Aorta (tissue), 5 donors: ENCODE data around the gene CPT1C. TPM values are rescaled to one million over a fixed set of nuclear protein-coding genes. Genes with fewer than 3 reads are reported as not detected.
A peak's percentile ranks its signal among the peaks of the same experiment; 100 is the strongest.

Experiments used
- ATAC-seq: fragments of 200-7000 bp; cut with Tn5 transposase; one replicate; pipeline ENCODE4 v1.9.1; 2022; ENCODE audit warnings: moderate library complexity; ENCODE audit not compliant: low FRiP score
- DNase-seq, 2 donors: peaks; one replicate each; pipeline ENCODE4 v3.0.0-alpha.2; 2020
- H3K27ac ChIP-seq, 2 donors: one replicate each; pipeline ENCODE4 v1.5.1; 2013; ENCODE audit warnings: low read length in 2 of 2, mild to moderate bottlenecking in 2 of 2, moderate library complexity in 2 of 2, control low read depth in 1 of 2, inconsistent platforms in 1 of 2, low read depth in 1 of 2
- H3K27me3 ChIP-seq, 2 donors: one replicate each; pipeline ENCODE4 v1.6.1; 2013; ENCODE audit warnings: control low read depth in 1 of 2, low read length in 1 of 2, mild to moderate bottlenecking in 1 of 2, moderate library complexity in 1 of 2; ENCODE audit not compliant: insufficient read depth in 2 of 2, control insufficient read depth in 1 of 2
- H3K36me3 ChIP-seq, 2 donors: one replicate each; pipeline ENCODE4 v1.6.1; 2013; ENCODE audit warnings: control low read depth in 1 of 2, low read length in 1 of 2, mild to moderate bottlenecking in 1 of 2; ENCODE audit not compliant: insufficient read depth in 2 of 2, control insufficient read depth in 1 of 2
- H3K4me1 ChIP-seq, 2 donors: one replicate each; pipeline ENCODE4 v1.6.1; 2013; ENCODE audit warnings: low read length in 2 of 2, control low read depth in 1 of 2, mild to moderate bottlenecking in 1 of 2, moderate library complexity in 1 of 2; ENCODE audit not compliant: insufficient read depth in 2 of 2, control insufficient read depth in 1 of 2
- H3K4me3 ChIP-seq, 2 donors: one replicate each; pipeline ENCODE4 v1.5.1; 2013; ENCODE audit warnings: low read length in 2 of 2, control low read depth in 1 of 2, mild to moderate bottlenecking in 1 of 2
- H3K9me3 ChIP-seq: one replicate; pipeline ENCODE4 v1.6.1; 2013; ENCODE audit warnings: mild to moderate bottlenecking, low read length; ENCODE audit not compliant: control insufficient read depth
- WGBS, 2 donors: extraction: QIAGEN DNeasy Blood & Tissue Kit; methylation state at CpG; one replicate each; pipeline ENCODE4 v1.1.7; 2013; 5-methylcytosine and 5-hydroxymethylcytosine counted together
- intact Hi-C, 2 donors: fragments of 100-400 bp; cut with DNase I; formaldehyde crosslinking; loops; one replicate each; pipeline versions ENCODE4 v1.14.2 to v1.15.0; 2022
- polyA plus RNA-seq, 2 donors: library from polyadenylated mRNA; stranded (reverse); fragments of 200-250 nt; gene quantifications; one replicate each; pipeline ENCODE4 v1.2.3, GENCODE V29; 2013
- total RNA-seq, 2 donors: library from RNA; stranded (reverse); fragmentation: NEBNext Ultra II Directional; extraction: Animal tissue kit (Norgen Biotek cat#: 25700); gene quantifications; one replicate each; pipeline ENCODE4 v1.2.1, GENCODE V29; 2021
- donor health status: healthy with polysubstance abuse.
- donor health status: Bipolar disorder and iron deficiency.
- donor health status: DM: no; HTN: no; CAD: no.
- donor health status: DM: no; HTN: no; CAD: no.
- donor health status: DM: yes; HTN: yes; CAD: no.

Gene CPT1C
- total and polyA plus RNA-seq, 4 donors: 1.9 to 24.4 (median 6.1) TPM

- Histone ChIP-seq H3K4me3 (no peak overlapping the region), H3K27ac (no peak overlapping the region), H3K9me3 (no peaks in the 10 kb centered on the region), H3K4me1 (no peaks in the 10 kb centered on the region), H3K27me3 (no peaks in the 10 kb centered on the region), H3K36me3 (no peaks in the 10 kb centered on the region)
- ATAC-seq (no peak), DNase-seq (no peak)
- intact Hi-C loops: no loop called here
- WGBS, 2 donors: 49 to 58% methylated on average over 38 to 40 of the region's 40 CpGs
Measured at GRCh38 chr19:49701271-49701786, 10.4 kb downstream of the CPT1C start.

GRCh38 chr19:49704888-49705642, 14.1 kb downstream of the CPT1C start:
- H3K36me3 ChIP-seq: no peaks in the 10 kb centered on the region
- no peaks in the 10 kb centered on the region for H3K9me3 ChIP-seq
- ATAC-seq (no peak), DNase-seq (no peak)
- no peaks in the 10 kb centered on the region for H3K27me3 ChIP-seq
- H3K4me3 ChIP-seq: no peak overlapping the region
- 80 to 83% methylated on average over 22 of the region's 22 CpGs for WGBS, 2 donors
- H3K27ac ChIP-seq: no peak overlapping the region
- H3K4me1 ChIP-seq: no peaks in the 10 kb centered on the region
- intact Hi-C loops: no loop called here

GRCh38 chr19:49705919-49706318, 15.0 kb downstream of the CPT1C start:
- no peaks in the 10 kb centered on the region for H3K27me3 ChIP-seq
- WGBS, 2 donors: 91 to 93% methylated on average over 16 of the region's 16 CpGs
- ATAC-seq (peak; percentile 40), DNase-seq (no peak)
- no peak overlapping the region for H3K4me3 ChIP-seq
- no peak overlapping the region for H3K27ac ChIP-seq
- H3K4me1 ChIP-seq: no peaks in the 10 kb centered on the region
- intact Hi-C loops: no loop called here
- no peaks in the 10 kb centered on the region for H3K9me3 ChIP-seq
- no peaks in the 10 kb centered on the region for H3K36me3 ChIP-seq

GRCh38 chr19:49710372-49710951, 19.5 kb downstream of the CPT1C start:
- WGBS, 2 donors: 92 to 93% methylated on average over 20 of the region's 20 CpGs
- ATAC-seq: no peak

DNA sequence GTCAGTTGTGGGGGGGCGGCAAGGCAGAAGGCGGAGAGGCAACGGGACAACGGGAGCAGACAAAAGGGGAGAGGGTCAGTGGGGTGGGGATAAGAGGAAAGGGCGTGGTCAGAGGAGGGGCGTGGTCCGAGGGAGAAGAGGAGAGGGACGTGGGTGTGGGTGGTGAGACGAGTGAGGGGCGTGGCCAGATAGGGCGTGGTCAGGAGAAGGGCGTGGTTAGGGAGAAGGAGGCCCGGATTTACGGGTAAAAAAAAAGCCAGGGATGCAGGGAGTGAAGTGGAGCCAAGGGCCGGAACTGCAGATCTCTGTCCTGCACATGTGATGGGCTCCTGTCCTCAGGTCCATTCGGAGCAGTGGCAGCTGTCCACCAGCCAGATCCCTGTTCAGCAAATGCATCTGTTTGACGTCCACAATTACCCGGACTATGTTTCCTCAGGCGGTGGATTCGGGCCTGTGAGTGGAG, 21.5 kb downstream of the CPT1C start:
- ATAC-seq: no peak
- H3K27ac ChIP-seq: no peak overlapping the region
- WGBS, 2 donors: 70 to 72% methylated on average over 20 of the region's 20 CpGs
- intact Hi-C loops: no loop called here
- H3K27me3 ChIP-seq: no peaks in the 10 kb centered on the region
- H3K4me3 ChIP-seq: no peak overlapping the region
- no peaks in the 10 kb centered on the region for H3K4me1 ChIP-seq
- no peaks in the 10 kb centered on the region for H3K9me3 ChIP-seq
- H3K36me3 ChIP-seq: no peaks in the 10 kb centered on the region
- DNase-seq: no peak

More at GRCh38 chr19:49710372-49710951, 19.5 kb downstream of the CPT1C start:
- Histone ChIP-seq H3K36me3 (no peaks in the 10 kb centered on the region), H3K4me1 (no peaks in the 10 kb centered on the region), H3K4me3 (no peak overlapping the region), H3K9me3 (no peaks in the 10 kb centered on the region), H3K27me3 (no peaks in the 10 kb centered on the region), H3K27ac (no peak overlapping the region)
- DNase-seq: no peak
- intact Hi-C loops: no loop called here

DNA sequence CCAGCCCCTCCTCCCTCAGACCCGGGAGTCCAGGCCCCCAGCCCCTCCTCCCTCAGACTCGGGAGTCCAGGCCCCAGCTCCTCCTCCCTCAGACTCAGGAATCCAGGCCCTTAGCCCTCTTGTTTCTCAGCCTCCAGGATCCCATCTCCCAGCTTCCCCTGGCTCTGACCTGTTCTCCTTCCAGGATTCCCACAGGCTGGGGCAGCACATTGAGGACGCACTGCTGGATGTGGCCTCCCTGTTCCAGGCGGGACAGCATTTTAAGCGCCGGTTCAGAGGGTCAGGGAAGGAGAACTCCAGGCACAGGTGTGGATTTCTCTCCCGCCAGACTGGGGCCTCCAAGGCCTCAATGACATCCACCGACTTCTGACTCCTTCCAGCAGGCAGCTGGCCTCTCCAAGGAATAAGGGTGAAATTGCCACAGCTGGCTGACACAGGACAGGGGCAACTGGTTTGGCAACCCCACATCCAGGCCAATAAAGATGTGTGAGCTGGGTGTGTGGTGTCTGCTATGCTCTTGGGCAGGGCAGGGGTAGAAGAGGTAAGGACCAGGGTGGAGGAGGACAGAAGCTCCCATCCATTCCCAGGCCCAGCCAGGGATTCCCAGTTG, 22.4 kb downstream of the CPT1C start:
- no peaks in the 10 kb centered on the region for H3K9me3 ChIP-seq
- no peak for ATAC-seq
- no peaks in the 10 kb centered on the region for H3K27me3 ChIP-seq
- H3K27ac ChIP-seq: no peak overlapping the region
- no peaks in the 10 kb centered on the region for H3K36me3 ChIP-seq
- intact Hi-C loops: no loop called here
- no peak overlapping the region for H3K4me3 ChIP-seq
- no peaks in the 10 kb centered on the region for H3K4me1 ChIP-seq
- DNase-seq: no peak
- WGBS, 2 donors: 79 to 85% methylated on average over 7 to 8 of the region's 8 CpGs

- ATAC-seq: no peak
- Histone ChIP-seq H3K4me3 (no peak overlapping the region), H3K27ac (no peak overlapping the region), H3K4me1 (no peaks in the 10 kb centered on the region), H3K27me3 (no peaks in the 10 kb centered on the region), H3K36me3 (no peaks in the 10 kb centered on the region), H3K9me3 (no peaks in the 10 kb centered on the region)
- intact Hi-C loops: no loop called here
- DNase-seq: no peak
- WGBS, 2 donors: 72 to 73% methylated on average over 3 of the region's 3 CpGs
Measured at GRCh38 chr19:49716154-49716553, 25.2 kb downstream of the CPT1C start.

GRCh38 chr19:49718511-49718910, 27.6 kb downstream of the CPT1C start:
- Histone ChIP-seq H3K9me3 (no peaks in the 10 kb centered on the region), H3K4me3 (no peak overlapping the region), H3K27me3 (no peaks in the 10 kb centered on the region), H3K27ac (no peak overlapping the region), H3K36me3 (no peaks in the 10 kb centered on the region), H3K4me1 (no peaks in the 10 kb centered on the region)
- ATAC-seq: no peak
- intact Hi-C loops: no loop called here
- whole genome bisulfite sequencing, 2 donors: 67 to 69% methylated on average over 8 of the region's 8 CpGs
- no peak for DNase-seq
